ENCODE data around the gene VPS52. TPM values are rescaled to one million over a fixed set of nuclear protein-coding genes. Genes with fewer than 3 reads are reported as not detected.

Gene VPS52
- 10 to 100 TPM; 25.9 to 33.4 TPM for total RNA-seq
- long read RNA-seq, transcript VPS52-212 (20 exons, 2,960 nt) = major isoform, 15 of 25 reads
- long read RNA-seq, partial matches to known transcripts = 5 of 25 reads
- long read RNA-seq, other reads (novel, unspliced or antisense) = 5 of 25 reads

GRCh38 chr6:33271468-33272274, at the start of gene VPS52, which contains the start of gene RPS18:
TSS of gene VPS52 (minus strand) at chr6:33271876. CDS start at chr6:33271675, 201 bp downstream.
TSS of gene RPS18 (plus strand) at chr6:33272075. CDS start at chr6:33272120, 45 bp downstream.
- ATAC-seq (peak; percentile 96 to 97), DNase-seq (peak; percentile 94)
- intact Hi-C loops (cut with DNase I) = no loop called here

DNA sequence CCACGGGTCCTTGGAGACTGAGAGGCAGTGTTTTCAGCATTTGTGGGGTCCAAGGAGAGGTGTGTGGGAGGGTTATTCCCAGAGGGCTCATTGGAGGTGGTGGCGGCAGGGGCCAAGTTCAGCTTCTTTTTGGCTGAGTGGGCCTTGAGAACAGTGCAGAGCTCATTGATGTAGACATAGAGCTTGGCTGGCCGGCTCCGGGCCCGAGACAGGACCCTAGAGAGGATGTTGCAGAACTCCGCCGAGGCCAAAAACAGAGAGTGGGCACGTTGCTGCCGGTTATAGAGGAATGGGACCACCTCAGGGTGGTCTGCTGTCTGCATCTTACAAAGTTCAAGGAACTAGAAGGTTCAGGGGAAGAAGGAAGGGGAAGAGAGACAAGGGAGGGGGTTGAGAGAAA, 49.6 kb upstream of the VPS52 start:
- intact Hi-C loops (cut with DNase I) = no loop called here
- DNase-seq = no peak
- no peak for ATAC-seq

DNA sequence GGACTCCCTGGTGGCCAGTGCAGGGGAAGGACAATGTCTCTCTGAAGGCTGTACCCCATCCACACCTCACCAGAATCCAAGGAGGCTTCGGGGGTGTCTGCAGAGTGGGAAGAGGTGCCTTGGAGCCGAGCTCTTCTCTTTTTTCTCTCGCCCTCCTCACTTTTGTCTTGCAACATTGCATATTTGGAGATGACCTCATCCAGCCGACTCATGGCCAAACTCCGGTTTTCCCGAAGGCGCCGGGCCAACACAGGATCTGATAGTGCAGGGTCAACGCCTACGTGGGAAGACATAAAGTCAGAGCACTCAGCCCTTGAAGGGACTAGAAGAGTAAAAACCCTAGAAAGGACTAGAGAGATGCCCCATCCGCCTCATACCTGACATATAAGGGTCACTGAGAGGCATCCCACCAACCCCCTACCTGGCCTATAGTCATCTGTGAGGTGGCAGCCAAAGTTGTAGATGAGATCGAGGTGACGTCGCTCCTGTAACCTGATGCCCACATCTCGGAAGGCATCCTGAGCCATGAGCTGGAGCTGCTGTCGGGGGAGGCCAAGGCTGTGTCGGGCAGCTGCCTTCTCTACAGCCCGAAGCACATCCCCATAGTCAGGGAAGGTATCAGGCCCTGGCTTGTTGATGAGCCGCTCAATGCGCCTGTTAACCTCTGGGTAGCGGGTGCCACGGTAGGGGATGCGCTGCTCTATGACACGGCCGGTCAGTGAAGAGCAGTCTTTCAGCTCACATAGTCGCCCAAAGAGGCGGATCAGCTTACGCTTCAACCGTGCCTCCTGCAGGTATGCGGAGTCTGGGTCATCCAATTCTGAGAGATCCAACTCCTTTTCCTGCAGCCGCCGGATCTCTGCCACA, 48.9 kb upstream of the VPS52 start:
- no peak for ATAC-seq
- DNase-seq = peak; percentile 88
- intact Hi-C loops (cut with DNase I) = no loop called here

GRCh38 chr6:33319939-33320314, 48.3 kb upstream of the VPS52 start:
- intact Hi-C loops (cut with DNase I) = no loop called here
- ATAC-seq = no peak
- no peak for DNase-seq

GRCh38 chr6:33318426-33319073, 46.9 kb upstream of the VPS52 start:
- ATAC-seq (no peak), DNase-seq (no peak)
- intact Hi-C loops (cut with DNase I) = no loop called here

DNA sequence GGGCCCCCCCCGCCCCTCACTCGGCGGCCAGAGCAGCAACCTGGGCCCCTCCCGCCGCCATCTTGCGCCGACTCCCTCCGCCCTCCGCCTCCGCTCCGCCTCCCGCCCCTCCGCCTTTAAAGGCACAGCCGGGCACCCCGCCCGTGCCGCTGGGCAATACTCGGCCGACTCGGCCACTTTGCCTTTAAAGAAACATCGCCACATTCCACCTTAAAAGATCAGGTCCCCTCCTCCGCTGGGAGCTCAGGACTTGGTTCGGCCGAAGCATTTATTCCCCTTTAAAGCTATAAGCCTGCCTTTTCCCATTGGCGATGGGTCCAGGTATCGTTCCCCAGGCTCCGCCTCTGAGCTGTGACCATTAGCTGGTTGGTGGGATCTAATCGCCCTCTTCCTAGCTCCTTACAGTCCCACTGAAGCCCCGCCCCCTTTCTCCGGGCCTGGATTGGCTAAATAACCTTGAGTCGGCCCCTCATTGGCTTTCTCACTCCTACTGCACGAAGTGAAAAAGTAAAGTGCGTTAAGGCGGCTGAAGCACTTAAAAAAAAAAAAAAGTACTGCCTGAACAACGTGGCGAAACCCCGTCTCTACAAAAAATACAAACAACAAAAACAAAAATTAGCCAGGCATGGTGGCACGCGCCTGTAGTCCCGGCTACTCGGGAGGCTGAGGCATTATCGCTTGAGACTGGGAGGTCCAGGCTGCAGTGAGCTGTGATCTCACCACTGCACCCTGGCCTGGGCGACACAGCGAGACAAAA, 46.2 kb upstream of the VPS52 start, which contains the start of gene ZBTB22:
Gene ZBTB22, minus strand, starts transcription at position 76 of the 757 bp plus-strand sequence. CDS start 828 bp downstream, outside the sequence.
- intact Hi-C loops (cut with DNase I) = no loop called here
- DNase-seq (peak; percentile 100), ATAC-seq (peak; percentile 77 to 84)

- DNase-seq = no peak
- intact Hi-C loops (cut with DNase I) = no loop called here
- peak; percentile 1 to 2 for ATAC-seq
Observed at GRCh38 chr6:33317419-33317668, 45.7 kb upstream of the VPS52 start.

- intact Hi-C loops (cut with DNase I) = no loop called here
- ATAC-seq (no peak), DNase-seq (no peak)
Observed at GRCh38 chr6:33316603-33317418, 45.1 kb upstream of the VPS52 start.

DNA sequence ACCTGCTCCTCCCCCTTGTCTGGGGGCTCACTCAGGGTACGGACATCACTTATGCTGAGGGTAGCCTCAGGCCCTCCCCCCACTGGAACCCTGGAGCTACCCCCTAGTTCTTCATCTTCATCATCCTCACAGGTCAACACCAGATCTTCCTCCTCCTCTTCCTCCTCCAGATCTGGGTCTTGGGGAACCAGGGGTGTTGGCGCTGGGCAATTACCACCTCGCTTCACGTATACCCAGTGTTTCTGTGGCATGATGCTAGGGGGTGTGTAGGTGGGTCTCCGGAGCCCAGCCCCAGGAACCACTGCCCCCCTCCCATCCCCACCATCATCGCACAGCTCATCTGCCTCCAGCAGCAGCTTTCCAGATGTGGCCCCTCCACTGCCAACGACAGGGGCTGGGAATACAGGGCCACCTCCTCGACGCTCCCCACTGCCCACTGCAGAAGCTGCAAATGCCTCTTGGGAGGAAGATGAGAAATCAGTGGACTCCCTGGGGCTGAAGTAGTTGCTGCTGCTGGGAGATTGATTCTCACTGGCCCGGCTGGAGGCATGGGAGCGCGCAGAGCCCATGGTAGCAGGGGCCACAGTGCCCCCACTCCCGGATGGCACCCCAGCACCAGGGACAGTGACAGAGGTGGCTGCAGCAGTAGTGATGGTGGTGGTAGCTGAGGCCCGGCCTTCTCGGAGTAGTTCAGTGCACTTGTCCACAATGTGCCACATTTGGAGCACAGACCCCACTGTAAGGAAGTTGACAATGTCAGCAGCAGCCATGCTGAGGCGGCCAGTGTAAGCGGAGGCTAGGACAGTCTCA, 44.3 kb upstream of the VPS52 start:
- intact Hi-C loops (cut with DNase I) = no loop called here
- no peak for ATAC-seq
- no peak for DNase-seq

- ATAC-seq (peak in 1 of 2 donors; percentile 4), DNase-seq (peak; percentile 58)
- intact Hi-C loops (cut with DNase I) = no loop called here
Observed at GRCh38 chr6:33314943-33315792, 43.5 kb upstream of the VPS52 start.

DNA sequence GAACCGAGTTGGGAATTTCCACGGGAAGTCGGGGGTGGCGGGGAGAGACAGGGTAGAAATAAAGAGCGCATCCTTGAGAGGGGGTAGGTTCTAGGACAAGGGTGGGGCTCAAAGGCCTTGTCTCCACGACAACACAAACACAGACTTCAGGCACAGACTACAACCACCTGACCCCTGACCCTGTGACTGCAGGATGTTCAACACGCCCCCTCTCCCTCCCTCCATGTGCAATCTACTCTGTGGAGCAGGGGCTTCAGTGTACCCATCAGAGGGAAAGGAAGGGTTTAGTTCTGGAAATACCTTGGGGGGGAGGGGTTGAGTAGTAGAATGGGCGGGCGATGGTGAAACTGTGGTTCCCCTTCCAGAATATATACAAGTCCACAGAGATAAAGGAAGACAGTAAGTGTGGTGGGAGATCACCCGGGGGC, 42.9 kb upstream of the VPS52 start:
- ATAC-seq (peak; percentile 10 to 53), DNase-seq (peak; percentile 81)
- intact Hi-C loops (cut with DNase I) = no loop called here

GRCh38 chr6:33313709-33314514, 42.2 kb upstream of the VPS52 start, which contains the start of gene TAPBP:
TSS of gene TAPBP (minus strand) at chr6:33314078. CDS start at chr6:33314041, 37 bp downstream.
- intact Hi-C loops (cut with DNase I) = no loop called here
- ATAC-seq (peak; percentile 14 to 20), DNase-seq (peak; percentile 67)

DNA sequence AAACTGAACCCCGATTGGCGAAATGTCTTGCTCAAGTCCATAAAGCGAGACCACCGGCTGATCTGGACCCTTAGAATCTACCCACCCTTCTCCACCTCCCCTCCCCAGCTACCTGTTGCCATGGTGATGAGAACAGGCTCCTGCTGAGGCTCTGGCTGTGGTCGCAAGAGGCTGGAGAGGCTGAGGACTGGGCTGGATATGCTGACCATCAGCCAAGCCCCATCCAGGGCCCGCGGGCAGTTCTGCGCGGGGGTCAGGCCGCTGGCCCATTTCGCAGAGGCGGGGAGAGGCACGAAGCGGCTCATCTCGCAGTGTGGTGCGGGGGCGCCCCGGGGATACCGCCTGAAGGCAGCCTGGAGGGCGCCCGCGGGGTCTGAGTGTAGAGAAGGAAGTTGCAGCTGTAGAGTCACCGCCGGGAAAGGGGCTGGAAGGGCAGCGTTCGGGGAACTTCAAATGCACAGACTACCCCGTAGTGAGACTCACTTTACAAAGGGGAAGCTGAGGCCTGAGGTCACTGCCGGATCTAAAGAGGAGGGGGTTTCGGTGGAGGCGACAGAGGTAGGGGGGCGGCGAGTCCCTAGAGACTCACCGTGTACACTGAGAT, 41.5 kb upstream of the VPS52 start:
- ATAC-seq = peak; percentile 2 to 6
- DNase-seq = peak; percentile 66
- intact Hi-C loops (cut with DNase I) = no loop called here

GRCh38 chr6:33312361-33313104, 40.9 kb upstream of the VPS52 start:
- intact Hi-C loops (cut with DNase I) = no loop called here
- ATAC-seq = peak; percentile 24 to 35
- DNase-seq = peak; percentile 74

All from left cardiac atrium (tissue), 4 donors.